Measurements from ENCODE around the gene TRIM41.
"Not testable (repeated sequence)": the region's sequence is repeated elsewhere in the genome, so short reads cannot be mapped to it uniquely, and the experiment has no call there.

TRIM41 gene

DNA sequence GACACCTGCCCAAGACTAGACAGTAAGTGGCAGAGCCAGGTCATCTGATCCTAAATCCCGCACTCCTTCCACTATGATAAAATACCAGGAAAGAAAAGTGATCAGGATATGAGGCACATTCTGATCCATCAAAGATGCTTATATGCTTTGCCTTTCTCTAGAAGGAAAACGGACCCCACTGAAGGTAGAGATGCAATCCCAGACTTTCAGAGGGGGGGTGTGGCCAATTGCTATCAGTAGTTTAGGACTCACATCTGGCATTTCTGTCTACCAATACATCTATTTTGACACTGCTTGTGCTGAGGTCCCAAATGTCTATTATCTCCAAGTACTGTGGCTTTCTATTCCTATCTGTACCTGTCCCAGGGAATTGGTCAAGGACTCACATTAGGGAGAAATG lies 36.2 kb downstream of the TRIM41 start:
- no peak for DNase-seq

DNA sequence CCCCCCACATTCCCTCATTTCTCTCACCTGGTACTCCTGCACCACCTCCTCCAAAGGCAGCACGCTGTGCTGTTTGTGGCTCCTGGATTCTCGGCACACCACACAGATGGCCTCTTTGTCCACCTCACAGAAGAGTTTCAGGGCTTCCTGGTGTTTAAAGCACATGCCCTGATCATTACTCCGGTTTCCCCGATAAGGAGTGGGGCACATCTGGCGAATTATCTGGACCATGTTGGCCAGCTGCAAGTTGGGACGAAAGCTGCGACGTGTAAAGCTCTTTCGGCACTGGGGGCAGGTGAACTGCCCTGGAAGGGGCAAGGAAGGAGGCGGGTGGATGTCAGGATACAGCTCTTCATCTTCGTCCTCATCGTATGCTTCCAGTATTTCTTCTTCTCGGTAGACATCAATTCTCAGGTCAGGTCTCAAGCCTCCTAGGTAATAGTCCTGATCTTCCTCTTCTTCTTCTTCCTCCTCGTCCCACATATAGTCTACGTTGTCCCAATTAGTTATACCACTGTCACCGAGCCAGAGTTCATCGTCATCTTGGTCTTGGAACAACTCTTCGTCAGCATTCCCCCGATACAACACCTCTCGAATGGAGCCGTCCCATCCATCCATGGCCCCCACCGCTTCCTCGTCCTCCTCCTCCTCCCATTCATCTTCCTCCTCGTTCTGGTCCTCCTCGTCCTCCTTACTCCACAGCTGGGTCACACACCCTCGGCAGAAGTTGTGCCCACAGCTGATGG lies 37.1 kb downstream of the TRIM41 start:
- DNase-seq, result no peak

DNA sequence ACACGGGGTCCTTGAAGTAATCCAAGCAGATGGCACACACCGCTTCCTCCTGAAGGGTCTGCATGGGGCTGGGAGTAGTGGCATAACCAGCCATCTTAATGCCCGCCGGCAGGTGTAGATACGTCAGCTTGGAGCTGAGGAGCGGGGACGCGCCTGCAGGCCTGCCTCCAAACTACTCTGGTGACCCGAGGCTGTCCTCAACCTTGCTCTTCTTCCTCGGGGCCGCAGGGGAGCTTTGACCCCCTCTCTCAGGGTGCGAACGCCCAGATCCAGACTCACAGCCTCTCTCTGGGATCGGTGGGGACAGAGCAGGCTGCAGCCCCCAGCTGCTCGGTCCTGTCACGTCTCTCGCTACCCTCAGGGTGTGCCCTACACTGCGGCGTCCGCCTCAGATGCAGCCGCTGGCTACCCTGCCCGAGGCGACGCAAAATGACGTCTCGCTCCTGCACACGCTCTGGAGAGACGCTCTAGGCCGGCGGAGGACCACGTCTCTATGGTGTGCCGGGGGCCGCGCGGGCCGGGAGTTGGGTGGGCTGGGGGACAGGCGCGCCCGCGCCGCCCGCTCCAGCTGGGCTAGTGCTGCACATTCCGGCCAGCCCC lies 37.7 kb downstream of the TRIM41 start, which contains the start of gene TRIM52:
TSS of gene TRIM52 (minus strand) at position 424 of the 600 bp plus-strand sequence. CDS start at position 94, 330 bp downstream.
- no peak for DNase-seq

DNA sequence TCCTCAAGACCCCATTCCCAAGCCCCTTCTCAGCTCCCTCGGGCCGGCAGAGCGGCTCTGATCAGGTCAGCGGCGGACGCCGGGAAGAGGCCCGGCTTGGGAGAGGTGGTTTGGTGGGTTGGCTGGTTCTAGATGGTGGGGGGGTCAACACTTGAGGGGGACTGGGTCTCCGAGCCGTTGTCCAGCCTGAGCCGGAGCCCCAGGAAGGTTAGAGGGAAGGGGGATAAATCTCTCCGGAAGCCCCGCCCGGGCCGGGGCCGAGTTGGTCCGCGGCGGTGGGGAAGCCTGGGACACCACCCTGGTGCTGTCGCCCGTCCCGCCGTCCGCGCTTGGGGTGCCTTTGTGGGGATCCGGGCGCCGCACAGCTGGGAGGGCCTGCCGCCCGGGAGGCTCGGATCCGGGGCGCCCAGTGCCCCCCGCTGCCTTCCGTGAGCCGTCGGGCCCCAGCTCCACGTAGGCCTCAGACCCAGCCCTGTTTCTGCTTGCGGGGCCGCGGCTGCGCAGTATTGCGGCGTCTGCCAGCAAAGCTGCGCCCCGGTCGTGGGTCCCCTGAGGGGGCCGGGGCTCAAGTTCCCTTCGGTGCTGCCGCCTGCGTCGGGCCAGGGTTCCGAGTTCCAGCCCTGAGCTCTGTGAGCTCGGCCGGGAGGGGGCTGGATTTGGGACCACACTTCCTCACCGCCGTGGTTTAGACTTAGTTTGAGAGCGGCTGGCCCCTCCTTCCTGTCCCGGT lies 38.4 kb downstream of the TRIM41 start:
- DNase-seq, result no peak

DNA sequence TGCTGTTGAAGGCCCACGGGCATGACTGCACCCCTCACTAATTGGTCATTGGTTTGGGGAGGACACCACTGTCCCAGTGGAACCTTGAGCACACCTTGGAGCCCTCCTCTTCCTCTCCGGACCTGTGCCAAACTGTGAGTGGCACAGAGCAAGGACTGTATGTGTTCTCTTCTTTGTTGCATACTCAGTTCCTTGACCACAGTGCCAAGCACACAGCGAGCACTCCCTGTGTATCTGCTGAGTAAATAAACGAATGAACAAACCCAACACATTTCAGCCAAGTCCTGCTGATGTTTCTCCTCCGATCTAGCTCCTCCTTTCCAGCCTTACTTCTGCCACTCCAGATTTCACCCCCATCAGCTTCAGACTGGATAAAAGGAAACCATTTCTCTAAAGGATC lies 40.6 kb downstream of the TRIM41 start:
- no peak for DNase-seq

DNA sequence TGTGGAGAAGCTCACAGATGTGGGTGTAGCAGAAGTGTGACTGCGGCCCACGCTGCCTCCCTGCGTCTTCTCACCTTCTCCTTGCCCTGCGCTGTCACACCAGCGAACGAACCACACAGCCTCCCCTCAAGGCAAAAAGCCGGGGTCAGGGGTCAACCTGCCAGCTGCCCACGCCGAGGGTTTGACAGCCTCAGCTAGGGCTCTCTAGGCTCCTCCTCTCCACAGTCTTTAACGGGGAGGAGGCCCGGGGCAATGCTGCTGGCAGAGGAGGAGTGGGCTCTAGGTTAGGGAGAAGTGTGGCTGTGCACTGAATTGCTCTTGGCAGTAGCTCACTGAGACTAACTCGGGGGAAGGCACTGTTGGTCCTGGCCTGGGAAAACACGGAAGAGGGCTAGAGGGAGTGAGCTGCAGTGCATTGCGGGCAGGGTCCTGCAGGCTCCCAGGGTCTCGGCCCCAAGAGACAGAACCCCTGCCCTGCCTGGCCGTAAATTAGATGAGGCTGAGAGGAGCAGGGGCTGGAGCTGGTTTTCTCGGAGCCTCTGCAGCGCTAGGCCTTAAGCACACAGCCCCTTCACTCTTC lies 42.1 kb downstream of the TRIM41 start:
- no peak for DNase-seq

DNA sequence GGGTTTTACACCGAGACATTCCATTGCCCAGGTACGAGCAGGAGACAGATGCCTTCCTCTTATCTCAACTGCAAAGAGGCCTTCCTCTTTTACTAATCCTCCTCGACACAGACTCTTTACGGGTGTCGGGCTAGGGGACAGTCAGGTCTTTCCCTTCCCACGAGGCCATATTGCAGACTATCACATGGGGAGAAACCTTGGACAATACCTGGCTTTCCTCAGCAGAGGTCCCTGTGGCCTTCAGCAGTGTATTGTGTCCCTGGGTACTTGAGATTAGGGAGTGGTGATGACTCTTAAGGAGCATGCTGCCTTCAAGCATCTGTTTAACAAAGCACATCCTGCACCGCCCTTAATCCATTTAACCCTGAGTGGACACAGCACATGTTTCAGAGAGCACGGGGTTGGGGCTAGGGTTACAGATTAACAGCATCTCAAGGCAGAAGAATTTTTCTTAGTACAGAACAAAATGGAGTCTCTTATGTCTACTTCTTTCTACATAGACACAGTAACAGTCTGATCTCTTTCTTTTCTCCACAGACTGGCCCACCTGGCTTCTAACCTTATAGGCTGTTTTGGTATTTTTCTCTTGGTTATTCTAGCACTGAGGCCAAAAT lies 44.3 kb downstream of the TRIM41 start:
- not testable (repeated sequence) for DNase-seq

DNA sequence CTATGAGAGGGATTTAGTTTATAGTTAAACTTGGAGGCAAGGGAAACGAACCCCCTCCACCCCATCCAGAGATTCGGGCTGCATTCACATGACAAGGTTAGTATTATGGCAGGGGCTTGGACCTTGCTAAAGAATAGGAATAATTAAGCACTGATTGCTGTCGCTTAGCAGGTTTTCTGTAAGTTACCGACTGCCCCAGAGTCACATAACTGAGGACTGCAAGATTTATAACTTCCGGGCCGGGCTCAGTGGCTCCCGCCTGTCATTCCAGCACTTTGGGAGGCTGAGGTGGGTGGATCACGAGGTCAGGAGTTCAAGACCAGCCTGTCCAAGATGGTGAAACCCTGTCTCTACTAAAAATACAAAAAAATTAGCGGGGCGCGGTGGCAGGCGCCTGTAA lies 44.8 kb downstream of the TRIM41 start:
- DNase-seq, result not testable (repeated sequence)

DNA sequence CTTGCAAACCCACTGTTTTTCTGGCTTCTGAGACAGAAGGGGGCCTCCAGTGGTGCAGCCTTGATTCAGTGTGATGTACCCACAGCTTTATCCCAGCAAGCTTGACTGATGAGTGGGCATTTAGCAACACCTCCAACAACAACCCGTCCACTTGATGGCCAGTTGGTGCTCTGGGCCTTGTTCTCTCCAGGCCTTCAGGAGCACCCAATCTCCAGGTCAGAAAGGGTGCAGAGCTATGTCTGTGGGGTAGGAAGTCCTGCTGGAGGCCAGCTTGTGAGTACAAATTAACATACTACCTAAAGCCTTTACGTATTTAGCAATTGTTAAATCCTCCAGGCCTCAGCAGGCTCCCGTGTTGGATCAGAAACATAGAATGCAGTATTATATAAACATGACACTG lies 48.0 kb downstream of the TRIM41 start:
- no peak for DNase-seq

DNA sequence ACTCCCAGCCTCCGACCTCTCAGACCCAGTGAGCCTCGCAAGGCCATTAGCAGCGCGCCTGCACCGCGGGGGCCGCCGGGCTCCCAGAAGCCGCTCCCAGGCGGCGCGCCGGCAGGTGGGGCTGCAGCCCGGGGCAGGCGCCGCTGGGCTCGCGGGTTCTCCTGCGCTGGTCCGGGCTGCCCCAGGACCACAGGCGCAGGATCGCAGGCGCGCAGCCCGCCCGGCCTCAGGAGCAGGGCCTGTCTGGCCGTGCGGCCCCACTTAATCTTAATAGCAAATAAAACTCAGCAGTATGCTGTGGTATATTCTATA lies 50.3 kb downstream of the TRIM41 start:
- not testable (repeated sequence) for DNase-seq

DNA sequence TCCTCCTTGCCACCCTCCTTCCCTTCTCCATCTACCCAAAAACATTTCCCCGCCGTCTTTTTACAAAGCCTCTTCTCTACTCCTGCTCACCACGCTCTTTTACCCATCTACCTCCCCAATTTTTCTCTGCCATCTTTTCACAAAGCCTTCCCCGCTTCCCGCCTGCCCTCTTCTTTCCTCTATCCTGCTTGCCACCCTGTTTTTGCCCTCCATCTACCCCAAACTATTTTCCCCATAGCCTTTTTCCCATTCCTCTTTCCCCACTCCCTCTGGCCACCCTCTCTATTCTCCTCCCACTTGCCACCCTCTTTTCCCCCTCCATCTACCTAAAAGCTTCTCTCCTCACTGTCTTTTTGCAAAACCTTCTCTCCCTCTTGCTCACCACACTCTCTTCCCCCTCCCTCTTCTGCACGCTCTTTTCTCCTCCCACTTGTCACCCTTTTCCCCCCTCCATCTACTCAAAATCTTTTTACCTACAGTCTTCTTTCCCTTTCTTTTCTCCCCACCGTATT lies 57.2 kb downstream of the TRIM41 start:
- DNase-seq, result no peak

DNA sequence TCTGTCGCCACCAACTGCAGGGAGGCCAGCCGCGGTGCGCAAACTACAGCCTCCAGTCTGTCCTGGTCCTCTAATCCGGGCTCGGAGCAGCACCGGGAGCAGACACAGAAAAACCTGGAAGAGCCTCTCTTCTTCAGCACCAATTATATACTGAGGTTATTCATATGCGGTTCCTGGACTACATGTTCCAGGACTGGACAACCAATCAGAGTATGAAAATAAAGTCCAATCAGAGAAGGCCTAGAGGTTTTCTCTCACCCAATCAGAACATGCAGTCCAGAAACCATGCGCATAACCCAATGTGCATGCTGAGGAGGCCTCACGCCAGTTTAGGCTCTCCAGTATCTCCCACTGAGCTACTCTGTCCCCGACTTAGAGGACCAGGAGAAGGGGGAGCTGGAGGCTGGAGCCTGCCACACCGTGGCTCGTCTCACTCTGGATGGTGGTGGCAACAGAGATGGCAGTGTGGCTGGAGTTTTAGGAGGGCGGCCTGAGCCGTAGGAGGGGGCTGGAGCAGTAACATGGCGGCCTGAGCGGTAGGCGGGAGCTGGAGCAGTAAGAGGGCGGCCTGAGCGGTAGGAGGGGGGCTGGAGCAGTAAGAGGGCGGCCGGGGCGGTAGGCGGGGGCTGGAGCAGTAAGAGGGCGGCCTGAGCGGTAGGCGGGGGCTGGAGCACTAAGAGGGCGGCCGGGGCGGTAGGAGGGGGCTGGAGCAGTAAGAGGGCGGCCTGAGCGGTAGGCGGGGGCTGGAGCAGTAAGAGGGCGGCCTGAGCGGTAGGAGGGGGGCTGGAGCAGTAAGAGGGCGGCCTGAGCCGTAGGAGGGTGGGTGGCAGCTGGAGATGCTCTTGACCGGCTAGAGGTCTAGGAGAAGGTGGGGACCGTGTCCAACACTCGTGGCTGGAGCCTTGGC lies 58.2 kb downstream of the TRIM41 start:
- DNase-seq, result no peak

DNA sequence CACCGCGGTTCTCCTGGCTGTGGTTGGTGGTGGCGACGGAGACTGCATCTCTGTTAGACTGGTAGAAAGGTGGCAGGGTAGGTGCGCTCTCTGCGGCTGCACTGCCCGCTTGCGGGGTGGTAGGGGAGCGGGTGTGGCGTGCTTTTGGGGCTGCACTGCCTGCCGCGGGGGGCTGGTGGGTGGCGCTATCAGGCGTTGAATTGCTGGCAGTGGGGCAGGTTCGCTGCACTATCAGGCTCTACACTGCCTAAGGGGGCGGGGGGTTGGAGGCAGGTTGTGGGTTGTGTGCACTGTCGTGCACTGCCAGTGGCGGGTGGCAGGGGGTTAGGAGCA lies 58.9 kb downstream of the TRIM41 start:
- no peak for DNase-seq

DNA sequence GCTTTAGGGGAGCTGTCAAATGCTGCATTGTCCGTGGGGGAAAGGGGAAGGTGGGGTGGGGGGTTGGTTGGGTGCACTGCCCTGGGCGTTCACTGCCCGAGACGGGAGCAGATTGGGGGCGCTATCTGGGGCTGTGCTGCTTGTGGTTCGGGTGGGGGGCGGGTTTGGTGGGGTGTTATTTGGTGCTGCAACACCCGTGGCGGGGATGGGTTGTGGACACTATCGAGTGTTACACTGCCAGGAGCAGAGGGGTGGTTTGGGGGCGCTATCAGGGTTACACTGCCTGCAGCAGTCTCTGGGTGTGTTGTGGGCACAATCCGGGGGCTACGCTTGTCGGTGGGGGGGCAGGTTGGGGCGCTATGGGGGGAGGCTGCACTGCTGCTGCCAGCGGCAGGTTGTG lies 59.3 kb downstream of the TRIM41 start:
- DNase-seq, result not testable (repeated sequence)

DNA sequence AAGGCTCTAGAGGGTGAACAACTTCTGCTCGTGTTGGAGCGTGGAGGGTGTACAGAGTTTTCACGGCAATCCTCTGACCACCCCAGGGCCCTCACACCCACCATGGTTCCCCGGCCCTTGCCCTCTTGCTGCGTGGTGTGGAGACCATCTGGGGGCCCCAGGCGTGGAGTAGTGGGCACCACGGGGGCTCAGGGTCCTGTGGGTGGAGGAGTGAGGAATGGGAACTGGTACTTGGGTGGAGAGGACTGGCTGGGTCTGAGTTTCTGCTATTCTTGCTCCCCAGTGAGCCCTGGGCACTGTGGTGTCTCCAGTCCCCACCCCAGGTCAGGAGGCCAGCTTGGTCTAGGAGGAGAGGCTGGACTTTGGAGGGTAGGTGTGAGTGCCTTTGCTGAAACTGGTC lies 59.8 kb downstream of the TRIM41 start:
- no peak for DNase-seq

DNA sequence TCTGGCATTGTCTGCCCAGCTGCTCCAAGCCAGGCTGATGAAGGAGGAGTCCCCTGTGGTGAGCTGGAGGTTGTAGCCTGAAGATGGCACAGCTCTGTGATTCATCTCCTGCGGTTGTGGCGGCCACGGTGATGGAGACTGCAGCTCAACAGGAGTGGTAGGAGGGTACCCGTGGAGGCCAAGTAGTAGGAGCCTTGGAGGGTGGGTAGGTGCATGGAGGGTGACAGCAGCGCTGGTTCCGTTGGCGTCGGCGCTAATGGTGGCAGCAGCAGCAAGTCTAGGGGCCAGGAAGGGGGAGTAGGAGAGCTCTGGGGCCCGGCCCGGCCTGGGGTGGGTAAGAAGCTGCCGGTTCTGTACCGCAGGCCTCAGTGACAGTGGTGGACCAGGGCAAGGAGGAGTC lies 60.3 kb downstream of the TRIM41 start:
- DNase-seq, result no peak

DNA sequence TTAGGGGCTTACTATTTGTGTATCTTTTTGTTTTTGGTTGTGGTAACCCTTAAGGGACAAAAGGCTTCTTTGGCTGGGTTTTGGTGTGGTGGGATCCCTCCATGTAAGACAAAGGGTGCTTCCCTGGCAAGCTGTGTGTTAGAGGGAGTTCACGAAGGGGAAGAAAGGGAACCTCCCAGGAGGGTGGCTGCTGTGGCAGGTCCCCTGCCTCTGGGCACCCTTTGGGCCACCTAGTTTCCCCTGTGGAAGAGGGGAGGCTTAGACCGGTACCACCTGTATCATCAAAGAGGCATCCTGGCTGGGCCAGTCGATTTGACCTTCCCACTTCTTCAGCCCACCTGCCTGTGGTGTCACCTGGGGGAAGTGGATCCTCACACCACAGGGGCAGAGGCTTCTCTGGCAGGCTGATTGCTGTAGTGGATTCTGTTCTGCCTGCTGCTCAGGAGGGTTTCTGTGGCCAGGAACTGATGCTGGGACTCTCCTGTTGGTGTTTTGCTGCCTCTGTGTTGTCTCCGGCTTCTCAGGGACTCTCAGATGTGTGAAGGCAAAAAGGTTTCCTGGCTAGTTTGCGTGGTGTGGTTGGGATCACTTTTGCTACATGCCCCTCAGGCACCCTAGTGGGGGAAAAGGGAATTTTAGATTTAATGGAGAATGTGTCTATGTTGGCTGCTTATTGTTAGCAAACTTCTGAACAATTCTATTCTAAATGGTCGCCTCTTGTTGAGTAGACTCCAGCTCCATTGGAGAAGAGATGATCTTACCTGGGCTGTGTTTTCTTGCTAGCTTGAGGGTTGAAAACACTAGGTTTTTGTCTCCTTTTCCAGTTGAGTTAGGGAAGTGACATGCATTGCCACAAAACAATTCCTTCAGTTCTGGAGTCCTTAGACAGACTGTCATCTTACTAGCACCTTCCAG lies 61.0 kb downstream of the TRIM41 start:
- DNase-seq, result not testable (repeated sequence)

Data from NCI-H1436 treated with DMSO at 0.1 percent for 48 hours (cell line).